K562 (cell line): Measurements from ENCODE around the gene SMG1. TPM values are rescaled to one million over a fixed set of nuclear protein-coding genes. Genes with fewer than 3 reads are reported as not detected.

ENCODE experiments used
- ATAC-seq: fragments of 200-7000 bp; cut with Tn5 transposase; 3 replicates; pipeline ENCODE4 v1.9.1; 2020; ENCODE audit warnings: moderate library complexity
- BruUV-seq: library from RNA; stranded (reverse); fragments of 400-500 nt; replicated peaks from 2 replicates; lab custom pipeline; 2021; lab: Mats Ljungman, UMichigan
- CTCF ChIA-PET: fragments of 300-600 bp; formaldehyde crosslinking; extraction: SDS; loops from one replicate; lab custom pipeline; 2021; ENCODE audit warnings: low intra/inter-chr PET ratio; lab: Yijun Ruan, JAX
- POLR2A ChIA-PET: fragments of 300-600, 350-650 bp; sonication (Branson Sonifier 250); formaldehyde crosslinking; extraction: SDS; loops from one replicate; lab custom pipeline; 2021; ENCODE audit warnings: antibody characterized with exemption, inconsistent platforms; lab: Yijun Ruan, JAX
- DNase-seq, 4 experiments: peaks; one replicate each; pipeline versions ENCODE4 v3.0.0 to v3.0.0-alpha.2; 2011 to 2018; ENCODE audit warnings: low spot score in 3 of 4, mixed read lengths in 3 of 4; ENCODE audit errors: extremely low read depth in 1 of 4
- FAIRE-seq: peaks from 2 replicates; lab custom pipeline; 2011; peaks lifted over from hg19 to GRCh38; lab: Jason Lieb, UNC
- H2AFZ ChIP-seq: 2 replicates; pipeline ENCODE4 v1.6.0; 2011; ENCODE audit warnings: low read depth, low read length, control low read depth, inconsistent platforms
- H3K27ac ChIP-seq: fragments of 200-600 bp; 3 replicates; pipeline ENCODE4 v1.8.0; 2011; ENCODE audit warnings: low read depth, mild to moderate bottlenecking, control low read depth, inconsistent platforms, low read length, moderate library complexity, mixed read lengths; ENCODE audit errors: extremely low read depth
- H3K27me3 ChIP-seq, 2 experiments: fragments of 300-600 bp in 1 of 2; 2 replicates in 1 of 2; 3 replicates in 1 of 2; pipeline versions ENCODE4 v1.6.0 to v1.8.0; 2011; ENCODE audit warnings: inconsistent platforms in 2 of 2, low read length in 2 of 2, mild to moderate bottlenecking in 1 of 2, mixed read lengths in 1 of 2, moderate library complexity in 1 of 2; ENCODE audit not compliant: control insufficient read depth in 2 of 2, insufficient read depth in 2 of 2
- H3K36me3 ChIP-seq: fragments of 300-600 bp; 3 replicates; pipeline ENCODE4 v1.8.0; 2011; ENCODE audit warnings: mild to moderate bottlenecking, low read length, inconsistent platforms; ENCODE audit not compliant: control insufficient read depth, insufficient read depth
- H3K4me1 ChIP-seq, 2 experiments: fragments of 200-600 bp in 1 of 2; replicated peaks in 1 of 2; 2 replicates in 1 of 2; 3 replicates in 1 of 2; pipeline versions ENCODE4 v1.5.1 to v1.8.0; 2011; ENCODE audit warnings: inconsistent platforms in 2 of 2, low read length in 2 of 2, mild to moderate bottlenecking in 1 of 2, mixed read lengths in 1 of 2, moderate library complexity in 1 of 2; ENCODE audit not compliant: control insufficient read depth in 2 of 2, insufficient read depth in 2 of 2
- H3K4me2 ChIP-seq: 2 replicates; pipeline ENCODE4 v1.6.1; 2011; ENCODE audit warnings: low read length, control low read depth, inconsistent platforms, mixed read lengths; ENCODE audit not compliant: insufficient read depth
- H3K4me3 ChIP-seq: fragments of 200-600 bp; sonication (generic), shearing (Covaris generic); 2 replicates; pipeline ENCODE4 v1.5.1; 2016; ENCODE audit warnings: control low read depth, inconsistent platforms
- H3K79me2 ChIP-seq: fragments of 200-600 bp; 3 replicates; pipeline ENCODE4 v1.8.0; 2011; ENCODE audit warnings: low read length, inconsistent platforms; ENCODE audit not compliant: control insufficient read depth, insufficient read depth
- H3K9ac ChIP-seq, 2 experiments: 2 replicates each; pipeline versions ENCODE4 v1.6.0 to v1.6.1; 2011; ENCODE audit warnings: low read depth in 2 of 2, low read length in 2 of 2, control low read depth in 1 of 2, inconsistent platforms in 1 of 2, mild to moderate bottlenecking in 1 of 2, mixed read lengths in 1 of 2; ENCODE audit not compliant: insufficient read depth in 1 of 2
- H3K9me1 ChIP-seq: one replicate; pipeline ENCODE4 v1.6.0; 2011; ENCODE audit warnings: inconsistent platforms, mild to moderate bottlenecking, low read length, moderate library complexity; ENCODE audit not compliant: control insufficient read depth, insufficient read depth
- H3K9me3 ChIP-seq: replicated peaks from 2 replicates; pipeline ENCODE4 v1.5.1; 2011; ENCODE audit warnings: low read depth, low read length, inconsistent platforms; ENCODE audit not compliant: control insufficient read depth, insufficient read depth
- H4K20me1 ChIP-seq: replicated peaks from 2 replicates; pipeline ENCODE4 v1.6.1; 2011; ENCODE audit warnings: low read length, inconsistent platforms, mixed read lengths; ENCODE audit not compliant: control insufficient read depth, insufficient read depth
- BRCA1 ChIP-seq, 2 experiments: fragments of 450-650 bp in 1 of 2; sonication (generic) in 1 of 2; formaldehyde crosslinking in 1 of 2; IDR thresholded peaks; 2 replicates each; pipeline versions ENCODE4 v1.5.0 to v1.6.1; 2017 to 2020; ENCODE audit warnings: mild to moderate bottlenecking in 1 of 2, missing genetic modification reagents in 1 of 2
- C11orf30 ChIP-seq: fragments of 450-650 bp; IDR thresholded peaks from 2 replicates; pipeline ENCODE4 v1.6.1; 2016; ENCODE audit warnings: low read depth, mild to moderate bottlenecking
- CREM ChIP-seq: IDR thresholded peaks from 2 replicates; pipeline ENCODE4 v1.6.1; 2014; ENCODE audit warnings: antibody characterized with exemption, low read depth
- GTF2B ChIP-seq: IDR thresholded peaks from 2 replicates; pipeline ENCODE4 v1.6.1; 2011; ENCODE audit not compliant: insufficient read length; ENCODE audit errors: extremely low read depth
- HSF4 ChIP-seq: fragments of 250-450 bp; sonication (Bioruptor Pico); IDR thresholded peaks from 2 replicates; pipeline ENCODE4 v2.1.2; 2022; ENCODE audit warnings: mild to moderate bottlenecking, moderate library complexity, borderline replicate concordance
- KDM1A ChIP-seq, 2 experiments: fragments of 450-650 bp; IDR thresholded peaks; 2 replicates each; pipeline ENCODE4 v1.6.1; 2016; ENCODE audit warnings: mild to moderate bottlenecking in 2 of 2
- MAFG ChIP-seq: fragments of 450-650 bp; conservative IDR thresholded peaks from 2 replicates; pipeline ENCODE4 v1.6.1; 2016; ENCODE audit warnings: missing genetic modification characterization, missing compliant biosample characterization
- MXI1 ChIP-seq: IDR thresholded peaks from 2 replicates; pipeline ENCODE4 v1.6.1; 2011; ENCODE audit warnings: low read depth, mild to moderate bottlenecking, improper control_type of control experiment, low read length
- NKRF ChIP-seq: fragments of 450-650 bp; IDR thresholded peaks from 2 replicates; pipeline ENCODE4 v1.6.1; 2016; ENCODE audit warnings: borderline replicate concordance
- RBBP5 ChIP-seq: fragments of 200-600 bp; sonication (generic); IDR thresholded peaks from 2 replicates; pipeline ENCODE4 v1.6.1; 2012; ENCODE audit warnings: borderline replicate concordance, mild to moderate bottlenecking, low read length, control low read depth, inconsistent platforms; ENCODE audit not compliant: insufficient read depth, poor library complexity, severe bottlenecking
- TCF7 ChIP-seq: sonication (generic); IDR thresholded peaks from 2 replicates; pipeline ENCODE4 v1.6.1; 2016; ENCODE audit warnings: antibody characterized with exemption, borderline replicate concordance
- TRIM28 ChIP-seq: fragments of 450-650 bp; IDR thresholded peaks from 2 replicates; pipeline ENCODE4 v1.6.1; 2017
- U2AF2 ChIP-seq: fragments of 200-400 bp; formaldehyde crosslinking; optimal IDR thresholded peaks from 2 replicates; pipeline ENCODE3; 2017; ENCODE audit warnings: low read depth, mild to moderate bottlenecking, low read length
- ZNF133 ChIP-seq: fragments of 250-450 bp; sonication (Bioruptor Pico); IDR thresholded peaks from 2 replicates; pipeline ENCODE4 v1.4.0; 2020; ENCODE audit warnings: mild to moderate bottlenecking
- ZNF316 ChIP-seq: fragments of 450-650 bp; IDR thresholded peaks from 2 replicates; pipeline ENCODE4 v1.6.1; 2016
- ZNF444 ChIP-seq: fragments of 250-450 bp; sonication (Bioruptor Pico); IDR thresholded peaks from 2 replicates; pipeline ENCODE4 v1.4.0; 2020; ENCODE audit warnings: mild to moderate bottlenecking, moderate library complexity
- WGBS: fragments of 100-300 bp; shearing (Covaris generic); methylation state at CpG from one replicate; pipeline ENCODE4 v1.1.6; 2016; ENCODE audit warnings: low coverage, mixed read lengths; ENCODE audit not compliant: insufficient coverage; ENCODE audit errors: missing lambda C conversion rate; 5-methylcytosine and 5-hydroxymethylcytosine counted together
- in situ Hi-C: fragments of 300-500 bp; cut with MboI; formaldehyde crosslinking; loops from 4 replicates; pipeline ENCODE4 v1.15.0; 2018; ENCODE audit warnings: inconsistent platforms, mixed read lengths
- intact Hi-C: fragments of 100-400 bp; cut with micrococcal nuclease; formaldehyde crosslinking; loops from 2 replicates; pipeline ENCODE4 v1.14.2; 2022
- polyA plus RNA-seq, 8 experiments: library from polyadenylated mRNA; depleted of rRNA in 4 of 8; stranded (reverse) in 5 of 8; unstranded in 3 of 8; fragments of >200 nt; fragmentation: Nextera tagmentation in 2 of 8; fragmentation: Illumina TruSeq in 1 of 8; extraction: Ambion mirVana in 2 of 8; extraction: Trizol in 1 of 8; gene quantifications; 2 replicates each; pipeline versions ENCODE4 v1.2.1 to v1.2.3, GENCODE V29; 2011 to 2014; ENCODE audit warnings: inconsistent platforms in 1 of 8, missing spikeins in 1 of 8
- total RNA-seq, 7 experiments: library from RNA; depleted of rRNA in 6 of 7; stranded (reverse); fragments of >200 nt in 6 of 7; fragmentation: Illumina TruSeq in 2 of 7; extraction: Trizol in 2 of 7; gene quantifications; 2 replicates each; pipeline versions ENCODE4 v1.2.1 to v1.2.3, GENCODE V29; 2011 to 2021; ENCODE audit warnings: low replicate concordance in 1 of 7

Gene SMG1
- total and polyA plus RNA-seq, 9 of the 15 experiments (the other 6 are each of a cell fraction or from before 2014, with no cell fraction given), result 3.4 to 54.8 (median 32.0) TPM

GRCh38 chr16:18953547-18953946 is 27.3 kb upstream of the SMG1 start (continued):
- no peak for TF ChIP-seq ZNF444 (CRISPR knock-in tag)
- no peak for TF ChIP-seq NKRF
- no peak for TF ChIP-seq GTF2B

GRCh38 chr16:18950469-18951185 is 24.4 kb upstream of the SMG1 start:
- no peak overlapping the region for H3K4me3 ChIP-seq
- H3K79me2 ChIP-seq, result no peaks in the 10 kb centered on the region
- no peak for ATAC-seq
- no peaks in the 10 kb centered on the region for H3K27me3 ChIP-seq
- no peaks in the 10 kb centered on the region for H3K9me3 ChIP-seq
- H3K4me2 ChIP-seq, result no peak overlapping the region
- H3K4me1 ChIP-seq, result peaks cover 2% of the 10 kb centered on the region in 2 experiments; a peak in 2 of 5 replicates
- no peak for FAIRE-seq
- no peak for DNase-seq
- H2AFZ ChIP-seq, result 0 out of 2 replicates have a peak overlapping the region, but pooled peaks have one; percentile 16
- no TSS peak for BruUV-seq
- no peaks in the 10 kb centered on the region for H3K36me3 ChIP-seq
- POLR2A ChIA-PET, result interaction anchor here (0.6 to 1.0 kb wide), 2 partner anchors 8 to 10 kb away, joined by 3 to 4 read pairs; no protein-coding TSS in a partner anchor
- no peaks in the 10 kb centered on the region for H3K9me1 ChIP-seq
- no peaks in the 10 kb centered on the region for H4K20me1 ChIP-seq
- H3K9ac ChIP-seq, result no peak overlapping the region
- no peak overlapping the region for H3K27ac ChIP-seq
- in situ Hi-C loops, result no loop called here
- WGBS, result 26% methylated on average over 11 of the region's 11 CpGs
- CTCF ChIA-PET, result no interaction called here
- intact Hi-C loops, result no loop called here
- TF ChIP-seq KDM1A (IDR thresholded peaks at IDR 0.05) (peak in 1 of 2 experiments; percentile 45; a peak in 1 of 4 replicates), MAFG (tag) (0 out of 2 replicates have a peak, but pooled peaks have one; percentile 11), U2AF2 (no peak), ZNF133 (CRISPR knock-in tag) (no peak), TRIM28 (no peak), TCF7 (no peak), CREM (no peak), BRCA1 (IDR thresholded peaks at IDR 0.05) (no peak), BRCA1 (CRISPR knock-in tag; IDR thresholded peaks at IDR 0.05) (no peak), ZNF316 (peak; percentile 51; the same call in 1 of the 2 replicates), RBBP5 (no peak), MXI1 (no peak), C11orf30 (peak; percentile 21; the same call in 1 of the 2 replicates), HSF4 (no peak)
